Thoracic aorta (tissue), 2 donors: ENCODE results near the gene LRRC74B. TPM values are rescaled to one million over a fixed set of nuclear protein-coding genes. Genes with fewer than 3 reads are reported as not detected.

Experiments used
- ATAC-seq: fragments of 150-250 bp; one replicate; pipeline ENCODE4 v1.8.0; 2017; ENCODE audit warnings: low read depth; ENCODE audit not compliant: insufficient number of reproducible peaks, low FRiP score
- DNase-seq: peaks from one replicate; pipeline ENCODE4 v3.0.0-alpha.2; 2020; ENCODE audit warnings: low spot score
- H3K27ac ChIP-seq, 2 donors: fragments of 200-600 bp; sonication (generic); 1 replicate in 1 of 2; 2 replicates in 1 of 2; pipeline ENCODE4 v1.5.1; 2016; ENCODE audit warnings: mild to moderate bottlenecking in 2 of 2, moderate library complexity in 2 of 2
- H3K27me3 ChIP-seq: fragments of 200-600 bp; sonication (generic); replicated peaks from 2 replicates; pipeline ENCODE4 v1.6.0; 2016; ENCODE audit warnings: mild to moderate bottlenecking; ENCODE audit not compliant: insufficient read depth
- H3K36me3 ChIP-seq: fragments of 200-600 bp; sonication (generic); one replicate; pipeline ENCODE4 v1.5.1; 2016
- H3K4me1 ChIP-seq, 2 donors: fragments of 200-600 bp; sonication (generic); 1 replicate in 1 of 2; 2 replicates in 1 of 2; pipeline versions ENCODE4 v1.5.1 to v1.6.0; 2016; ENCODE audit warnings: low read depth in 2 of 2, mild to moderate bottlenecking in 1 of 2; ENCODE audit not compliant: control insufficient read depth in 1 of 2
- H3K4me3 ChIP-seq: fragments of 200-600 bp; sonication (generic); 2 replicates; pipeline ENCODE4 v1.5.1; 2016; ENCODE audit warnings: mild to moderate bottlenecking
- H3K9me3 ChIP-seq: fragments of 200-600 bp; sonication (generic); 2 replicates; pipeline ENCODE4 v1.5.1; 2016
- CTCF ChIP-seq: fragments of 200-600 bp; sonication (generic); IDR thresholded peaks from one replicate; pipeline ENCODE4 v1.5.1; 2019; ENCODE audit warnings: antibody characterized with exemption
- total RNA-seq, 2 donors: library from RNA; depleted of rRNA; stranded (reverse); fragments of >200 nt; gene quantifications; one replicate each; pipeline versions ENCODE4 v1.1.0 to v1.2.3, GENCODE V29; 2016

The LRRC74B gene
- total RNA-seq, 2 donors from 2014 or later, result not detected

GRCh38 chr22:21106000-21106399 is 60.3 kb downstream of the LRRC74B start:
- Histone ChIP-seq H3K36me3 (no peaks in the 10 kb centered on the region), H3K4me1 (peaks cover 0 to 5% of the 10 kb centered on the region in 2 donors), H3K27me3 (no peaks in the 10 kb centered on the region), H3K4me3 (no peak overlapping the region), H3K9me3 (no peaks in the 10 kb centered on the region), H3K27ac (no peak overlapping the region)
- no peak for TF ChIP-seq CTCF
- DNase-seq, result no peak
- no peak for ATAC-seq

- H3K4me3 ChIP-seq, result no peak overlapping the region
- ATAC-seq, result no peak
- H3K4me1 ChIP-seq, result no peaks in the 10 kb centered on the region
- no peak for TF ChIP-seq CTCF
- H3K27ac ChIP-seq, result no peak overlapping the region
- DNase-seq, result no peak
- no peaks in the 10 kb centered on the region for H3K36me3 ChIP-seq
- H3K9me3 ChIP-seq, result no peaks in the 10 kb centered on the region
- no peaks in the 10 kb centered on the region for H3K27me3 ChIP-seq
Observed at GRCh38 chr22:21108379-21109115, 62.8 kb downstream of the LRRC74B start.

Other genes starting within 250 kb of the LRRC74B start
- gene PI4KA, start 187.1 kb upstream of the LRRC74B start, total RNA-seq, result 100 to 1,000 TPM in 1 of 2 donors, 10 to 100 TPM in 1; 85.4 to 112 TPM
- 10 to 100 TPM; 18.2 to 20.6 TPM for gene SNAP29, start 186.9 kb upstream of the LRRC74B start, total RNA-seq
- 10 to 100 TPM; 42.1 to 45.2 TPM for gene CRKL, start 128.5 kb upstream of the LRRC74B start, total RNA-seq
- gene AIFM3, start 78.7 kb upstream of the LRRC74B start, total RNA-seq, result 1 to 10 TPM; 3.4 to 5.8 TPM
- 100 to 1,000 TPM in 1 of 2 donors, 10 to 100 TPM in 1; 96.2 to 105 TPM for gene LZTR1, start 63.6 kb upstream of the LRRC74B start, total RNA-seq
- gene THAP7, start 43.8 kb upstream of the LRRC74B start, total RNA-seq, result 10 to 100 TPM; 38.3 to 60.0 TPM
- under 1 TPM in 1 of 2 donors, not detected in 1; 0.81 TPM for gene P2RX6, start 30.8 kb upstream of the LRRC74B start, total RNA-seq
- gene SLC7A4, start 13.4 kb upstream of the LRRC74B start, total RNA-seq, result 1 to 10 TPM in 1 of 2 donors, not detected in 1; 1.2 TPM